Erythroblast (primary cell): ENCODE results near the gene RGS7.

ENCODE experiments used
- GATA1 ChIP-seq: IDR thresholded peaks from 2 replicates; pipeline ENCODE4 v1.6.1; 2011; ENCODE audit warnings: low read depth, mild to moderate bottlenecking, control low read depth, low read length, moderate library complexity
- POLR2A ChIP-seq: IDR thresholded peaks from 2 replicates; pipeline ENCODE4 v1.6.1; 2011; ENCODE audit warnings: mild to moderate bottlenecking, low read length

DNA sequence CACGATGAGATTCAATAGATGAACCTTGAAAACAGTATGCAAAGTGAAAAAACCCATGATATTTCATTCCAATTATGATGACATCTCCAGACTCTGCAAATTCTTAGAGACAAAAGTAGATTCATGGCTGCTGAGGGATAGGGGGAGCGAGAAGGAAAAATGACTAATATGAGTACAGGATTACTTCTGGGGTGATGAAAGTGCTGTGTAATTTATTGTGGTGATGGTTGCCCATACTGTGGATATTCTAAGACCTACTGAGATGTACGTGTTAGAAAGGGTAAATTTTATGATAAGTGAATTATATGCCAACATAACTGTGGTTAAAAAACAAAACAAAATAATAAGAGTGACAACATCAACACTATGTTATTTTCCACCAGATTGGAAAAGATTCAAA is 18.9 kb upstream of the RGS7 start:
- TF ChIP-seq POLR2A: no peak
- no peak for TF ChIP-seq GATA1
